Activated CD8-positive, alpha-beta memory T cell treated with anti-CD3 and anti-CD28 coated beads, Interleukin-2, amount 50 U/mL, for 4 hours (primary cell): ENCODE data around the gene LYAR.

ENCODE experiments used
- DNase-seq: peaks from one replicate; pipeline ENCODE4 v3.0.0-alpha.2; 2020

The LYAR gene

GRCh38 chr4:4289941-4290850 is at the start of gene LYAR, which contains the start of gene ZBTB49:
TSS of gene LYAR (minus strand) at chr4:4290154. CDS start at chr4:4283742, 6,412 bp downstream.
TSS of gene ZBTB49 (plus strand) at chr4:4290251. CDS start at chr4:4299946, 9,695 bp downstream.
- peak; percentile 98 for DNase-seq

DNA sequence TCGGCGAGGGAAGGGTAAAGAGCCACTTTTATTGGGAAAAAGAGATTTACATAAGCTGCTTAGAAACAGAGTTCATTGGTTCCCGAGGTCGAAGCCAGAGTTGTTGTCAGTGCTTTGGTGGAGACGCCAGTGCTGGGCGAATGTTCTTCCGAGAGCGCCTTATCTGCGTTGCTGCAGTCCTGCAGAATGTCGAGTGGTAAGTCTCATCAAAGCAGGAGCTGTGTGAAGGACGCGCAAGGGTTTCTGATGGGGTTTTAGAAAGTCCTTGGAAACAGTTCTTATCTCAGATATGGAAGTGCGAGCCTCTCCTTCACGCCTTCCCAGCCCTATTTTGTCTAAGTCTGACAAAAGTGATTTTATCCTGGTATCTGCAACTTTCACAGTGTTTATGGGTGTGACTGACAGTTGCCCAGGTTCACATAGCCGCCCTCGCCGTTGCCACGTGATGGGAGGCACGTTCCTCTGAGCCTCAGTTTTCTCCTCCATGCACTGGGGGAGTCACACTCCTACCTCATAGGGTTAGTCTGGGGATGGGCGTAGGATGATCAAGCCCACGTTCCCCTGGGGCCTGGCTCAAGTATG is 49.6 kb upstream of the LYAR start:
- DNase-seq = no peak

- no peak for DNase-seq
These were observed 48.5 kb upstream of the LYAR start for GRCh38 chr4:4338210-4339001.

DNA sequence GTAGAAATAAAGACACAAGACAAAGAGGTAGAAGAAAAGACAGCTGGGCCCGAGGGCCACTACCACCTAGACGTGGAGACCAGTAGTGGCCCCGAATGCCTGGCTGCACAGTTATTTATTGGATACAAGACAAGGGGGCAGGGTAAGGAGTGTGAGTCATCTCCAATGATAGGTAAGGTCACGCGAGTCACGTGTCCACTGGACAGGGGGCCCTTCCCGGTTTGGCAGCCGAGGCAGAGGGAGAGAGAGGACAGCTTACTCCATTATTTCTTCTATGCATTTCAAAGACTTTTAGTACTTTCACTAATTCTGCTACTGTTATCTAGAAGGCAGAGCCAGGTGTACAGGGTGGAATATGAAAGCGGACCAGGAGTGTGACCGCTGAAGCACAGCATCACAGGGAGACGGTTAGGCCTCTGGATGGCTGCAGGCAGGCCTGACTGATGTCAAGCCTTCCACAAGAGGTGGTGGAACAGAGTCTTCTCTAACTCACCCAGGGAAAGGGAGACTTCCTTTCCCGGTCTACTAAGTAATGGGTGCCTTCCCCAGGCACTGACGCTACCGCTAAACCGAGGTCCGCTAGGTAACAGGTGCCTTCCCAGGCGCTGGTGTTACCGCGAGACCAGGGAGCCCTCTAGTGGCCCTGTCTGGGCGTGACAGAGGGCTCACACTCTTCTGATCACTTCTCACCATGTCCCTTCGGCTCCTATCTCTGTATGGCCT is 45.0 kb upstream of the LYAR start:
- peak; percentile 75 for DNase-seq

- no peak for DNase-seq
These were observed 43.3 kb upstream of the LYAR start for GRCh38 chr4:4333265-4333706.

- DNase-seq = no peak
These were observed 42.6 kb upstream of the LYAR start for GRCh38 chr4:4332529-4332928.

- no peak for DNase-seq
These were observed 40.8 kb upstream of the LYAR start for GRCh38 chr4:4330794-4331193.

DNA sequence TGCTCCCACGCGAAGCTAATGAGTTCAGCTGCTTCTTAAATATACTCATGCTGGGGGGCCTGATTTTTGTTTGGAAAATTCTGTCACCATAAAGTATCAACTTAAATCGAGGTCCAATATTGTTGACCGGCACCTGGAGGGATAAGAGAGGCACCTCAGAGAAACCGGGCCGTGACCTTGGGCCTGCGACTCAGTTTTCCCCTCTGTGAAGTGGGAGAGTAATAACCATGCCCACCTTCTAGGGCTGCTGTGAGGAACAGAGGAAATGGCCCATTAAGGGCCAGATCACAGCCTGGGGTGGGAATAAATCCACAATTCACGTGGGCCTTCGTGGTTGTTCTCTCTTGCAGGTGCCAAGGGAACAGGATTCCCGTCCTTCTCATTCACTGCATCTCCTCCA is 39.5 kb upstream of the LYAR start:
- no peak for DNase-seq

GRCh38 chr4:4328840-4329239 is 38.9 kb upstream of the LYAR start:
- no peak for DNase-seq

- DNase-seq = no peak
These were observed 38.3 kb upstream of the LYAR start for GRCh38 chr4:4328206-4328605.

DNA sequence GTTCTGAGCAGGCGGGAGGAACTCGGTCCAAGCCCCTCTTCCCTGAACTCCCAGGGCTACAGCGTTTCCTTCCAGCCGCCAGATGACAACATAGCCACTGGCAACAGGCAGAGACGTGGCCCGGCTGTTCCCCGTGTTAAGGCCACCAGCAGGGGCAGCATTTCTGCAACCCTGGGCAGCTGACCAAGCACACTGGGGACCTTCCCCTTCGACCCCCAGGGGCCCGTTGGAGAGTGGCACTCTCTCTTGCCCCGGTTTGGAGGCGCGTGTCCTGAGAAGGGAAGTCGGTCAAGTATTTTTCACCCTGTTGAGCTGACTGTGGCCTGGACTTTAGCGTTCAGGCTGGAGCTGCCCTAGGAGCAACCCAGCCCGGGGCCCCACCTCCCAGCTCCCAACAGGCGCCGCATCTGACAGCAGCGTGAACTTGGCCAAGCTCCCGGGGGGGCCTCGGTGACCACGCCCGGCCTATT is 37.7 kb upstream of the LYAR start:
- no peak for DNase-seq

DNA sequence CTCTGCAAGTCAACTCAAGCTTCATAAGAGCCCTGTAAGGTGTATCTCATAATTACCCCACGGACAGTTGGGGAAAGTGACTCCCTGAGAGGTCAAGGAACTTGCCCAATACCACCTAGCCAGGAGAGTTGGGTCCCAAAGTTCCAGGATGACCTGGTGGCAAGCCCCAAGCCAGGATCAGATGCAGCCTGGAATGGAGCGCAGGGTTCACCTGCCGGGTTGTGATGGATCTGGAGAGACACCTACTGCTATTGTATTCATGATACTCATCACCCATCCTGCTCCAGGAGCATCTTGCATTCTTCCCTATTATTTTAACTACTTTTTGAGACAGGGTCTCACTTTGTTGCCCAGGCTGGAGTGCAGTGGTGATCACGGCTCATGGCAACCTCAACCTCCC is 36.2 kb upstream of the LYAR start:
- DNase-seq = no peak

GRCh38 chr4:4325321-4325720 is 35.4 kb upstream of the LYAR start:
- no peak for DNase-seq

DNA sequence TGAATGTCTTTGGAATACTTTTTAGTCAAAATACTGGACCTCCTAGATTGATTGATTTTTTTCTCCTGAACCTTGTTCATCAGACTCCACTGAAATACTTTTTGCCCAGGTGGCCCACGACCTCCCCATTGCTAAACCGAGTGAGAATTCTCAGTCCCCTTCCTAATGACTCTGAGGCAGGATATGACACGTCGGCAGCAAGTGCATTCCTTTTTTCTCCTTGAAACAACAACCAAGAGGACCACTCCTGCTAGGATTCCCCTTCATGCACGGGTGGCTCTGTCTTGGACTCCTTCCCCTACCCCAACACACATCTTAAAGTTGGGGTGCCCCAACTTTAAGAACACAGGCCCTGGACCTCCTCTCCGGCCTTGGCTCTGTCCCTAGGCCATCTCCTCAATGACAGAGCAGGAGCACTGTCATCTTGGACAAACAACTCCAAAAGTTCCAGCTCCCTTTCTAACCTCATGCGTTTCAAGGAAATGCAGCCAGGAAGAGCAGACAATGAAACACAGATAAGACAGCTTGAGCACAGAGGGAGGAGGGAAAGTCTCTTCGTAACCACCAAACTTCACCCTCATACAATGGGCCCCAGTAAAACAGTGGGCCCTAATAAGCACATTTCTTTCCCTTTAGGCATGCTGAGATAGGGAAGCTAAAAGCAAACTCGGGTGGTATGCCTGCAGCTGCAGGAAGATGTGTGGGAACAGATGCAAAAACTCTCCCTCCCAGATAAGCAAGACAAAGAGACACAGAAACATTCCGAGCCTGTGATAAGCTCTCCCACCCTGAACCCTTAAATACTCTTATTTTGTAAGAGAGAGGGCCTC is 34.0 kb upstream of the LYAR start:
- DNase-seq = no peak

DNA sequence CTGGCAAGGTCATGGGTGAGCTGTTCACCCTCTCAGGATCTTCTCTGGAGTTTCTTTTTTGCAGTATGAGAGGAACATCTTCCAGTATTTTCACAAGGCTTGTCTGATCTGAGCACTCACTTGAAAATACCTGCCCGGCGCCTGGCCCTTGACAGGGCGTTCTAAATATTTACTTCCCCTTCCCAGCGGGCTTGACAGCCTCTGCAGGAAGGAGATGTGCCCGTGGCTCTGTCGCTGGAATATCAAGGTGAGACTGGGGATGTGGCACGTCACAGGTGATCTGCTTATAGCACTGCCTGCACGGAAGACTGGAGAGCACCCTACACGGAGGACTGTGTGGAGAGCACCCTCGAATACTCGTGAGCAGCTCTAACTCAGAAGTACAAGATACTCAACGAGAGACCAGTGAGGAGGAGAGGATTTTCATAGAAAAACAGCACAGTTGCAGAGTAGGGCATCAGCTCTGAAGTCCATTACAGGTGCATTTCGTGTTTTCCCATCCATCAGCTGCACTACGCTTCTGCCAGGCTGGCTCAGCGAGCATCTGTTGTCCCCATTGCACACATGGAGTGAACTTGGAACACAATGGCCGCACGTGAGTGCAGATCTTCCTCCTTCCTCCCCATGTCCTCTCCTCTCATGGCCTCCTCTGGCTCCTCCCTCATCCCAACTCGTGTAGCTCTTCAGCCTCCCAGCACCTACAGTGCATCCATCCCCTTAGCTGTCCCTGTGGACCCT is 32.2 kb upstream of the LYAR start:
- DNase-seq = no peak

DNA sequence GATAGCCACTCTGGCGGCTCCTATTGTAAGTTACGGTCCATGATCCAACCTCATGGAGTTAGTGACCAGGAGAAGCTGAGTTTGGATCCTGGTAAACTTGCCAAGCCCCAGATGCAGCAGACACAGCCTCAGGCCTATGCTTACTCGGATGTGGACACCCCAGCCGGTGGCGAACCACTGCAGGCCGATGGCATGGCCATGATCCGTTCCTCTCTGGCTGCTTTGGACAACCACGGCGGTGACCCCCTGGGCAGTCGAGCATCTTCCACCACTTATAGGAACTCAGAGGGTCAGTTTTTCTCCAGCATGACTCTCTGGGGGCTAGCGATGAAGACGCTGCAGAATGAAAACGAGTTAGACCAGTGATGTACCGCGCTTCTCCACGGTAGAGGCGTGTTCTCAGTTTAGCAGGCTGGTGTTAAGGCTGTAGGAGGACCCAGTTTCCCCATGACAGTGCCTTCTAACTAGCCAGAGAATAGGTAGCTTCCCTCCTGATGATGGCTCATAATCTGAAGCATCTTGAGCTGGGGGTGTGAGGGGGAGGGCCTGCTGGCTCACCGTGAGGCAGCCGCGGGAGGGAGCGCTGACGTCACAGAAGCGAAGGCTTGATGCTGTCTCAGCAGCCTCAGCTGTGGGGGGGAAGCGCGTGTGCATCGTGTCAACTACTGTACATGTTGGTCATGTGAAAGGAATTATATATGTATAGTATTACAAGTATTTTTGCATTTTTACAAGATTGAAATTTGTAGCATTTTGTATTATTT is 31.2 kb upstream of the LYAR start:
- no peak for DNase-seq

DNA sequence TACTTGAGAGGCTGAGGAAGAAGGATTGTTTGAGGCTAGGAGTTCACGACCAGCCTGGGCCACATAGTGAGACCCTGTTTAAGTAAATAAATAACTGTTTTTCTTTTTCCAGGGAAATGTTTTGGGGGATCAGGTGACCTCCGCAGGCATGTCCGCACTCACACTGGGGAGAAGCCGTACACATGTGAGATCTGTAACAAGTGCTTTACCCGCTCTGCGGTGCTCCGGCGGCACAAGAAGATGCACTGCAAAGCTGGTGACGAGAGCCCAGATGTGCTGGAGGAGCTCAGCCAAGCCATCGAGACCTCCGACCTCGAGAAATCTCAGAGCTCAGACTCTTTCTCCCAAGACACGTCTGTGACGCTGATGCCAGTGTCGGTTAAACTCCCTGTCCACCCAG is 30.6 kb upstream of the LYAR start:
- no peak for DNase-seq

GRCh38 chr4:4317496-4318232 is 27.7 kb upstream of the LYAR start:
- no peak for DNase-seq

GRCh38 chr4:4316150-4316495 is 26.2 kb upstream of the LYAR start:
- DNase-seq = no peak
